ENCODE results near the gene GTF2I. TPM values are rescaled to one million over a fixed set of nuclear protein-coding genes. Genes with fewer than 3 reads are reported as not detected.
"Not testable (repeated sequence)": the region's sequence is repeated elsewhere in the genome, so short reads cannot be mapped to it uniquely, and the experiment has no call there.

GTF2I gene
- total and polyA plus RNA-seq, 4 donors = 27.4 to 97.9 (median 65.8) TPM

- Histone ChIP-seq H3K36me3 (ENCODE audit: control insufficient read depth in 4 of 4, insufficient read depth in 3 of 4, low read depth in 1 of 4, low read length in 3 of 4) (peaks cover 2 to 16% (median 6%) of the 10 kb centered on the region in 4 donors), H3K27ac (ENCODE audit: low read depth in 1 of 2, low read length in 2 of 2) (no peak overlapping the region), H3K9ac (ENCODE audit: low read depth in 1 of 2, low read length in 2 of 2) (no peak overlapping the region), H3K9me3 (ENCODE audit: control insufficient read depth in 4 of 4, low read length in 3 of 4) (no peaks in the 10 kb centered on the region), H3K4me1 (ENCODE audit: control insufficient read depth in 4 of 4, insufficient read depth in 4 of 4, low read length in 3 of 4) (no peaks in the 10 kb centered on the region), H3K4me3 (ENCODE audit: low read depth in 1 of 3, low read length in 3 of 3) (no peak overlapping the region), H3K27me3 (ENCODE audit: control insufficient read depth in 4 of 4, insufficient read depth in 4 of 4, low read length in 3 of 4) (no peaks in the 10 kb centered on the region)
- TF ChIP-seq ZBTB33 (IDR thresholded peaks at IDR 0.05) (no peak), FOXA2 (IDR thresholded peaks at IDR 0.05) (no peak), CTCF (IDR thresholded peaks at IDR 0.05; ENCODE audit: low read depth, low read length, missing input control) (no peak), RXRA (IDR thresholded peaks at IDR 0.05) (no peak), REST (IDR thresholded peaks at IDR 0.05) (no peak), SP1 (IDR thresholded peaks at IDR 0.05) (no peak), EGR1 (IDR thresholded peaks at IDR 0.05; ENCODE audit: low read depth in 2 of 2) (no peak), GABPA (IDR thresholded peaks at IDR 0.05 in 1 of 2, conservative IDR thresholded peaks at IDR 0.05 in 1 of 2) (no peak)
- WGBS = 96% methylated on average over 8 of the region's 8 CpGs
- no peak for DNase-seq (ENCODE audit: low spot score)
These were observed 69.0 kb downstream of the GTF2I start for GRCh38 chr7:74726309-74727101.

GRCh38 chr7:74728686-74729085, 71.2 kb downstream of the GTF2I start:
- DNase-seq (ENCODE audit: low spot score); H3K9ac ChIP-seq (ENCODE audit: low read depth in 1 of 2, low read length in 2 of 2); H3K4me1 ChIP-seq (ENCODE audit: control insufficient read depth in 4 of 4, insufficient read depth in 4 of 4, low read length in 3 of 4); H3K27ac ChIP-seq (ENCODE audit: low read depth in 1 of 2, low read length in 2 of 2); H3K27me3 ChIP-seq (ENCODE audit: control insufficient read depth in 4 of 4, insufficient read depth in 4 of 4, low read length in 3 of 4); H3K36me3 ChIP-seq (ENCODE audit: control insufficient read depth in 4 of 4, insufficient read depth in 3 of 4, low read depth in 1 of 4, low read length in 3 of 4); H3K4me3 ChIP-seq (ENCODE audit: low read depth in 1 of 3, low read length in 3 of 3); H3K9me3 ChIP-seq (ENCODE audit: control insufficient read depth in 4 of 4, low read length in 3 of 4): not testable (repeated sequence)
- no CpG with 5 or more reads among the region's 10 CpGs for WGBS

GRCh38 chr7:74730186-74730585, 72.7 kb downstream of the GTF2I start:
- no CpG with 5 or more reads among the region's 5 CpGs for WGBS
- not testable (repeated sequence) for H3K4me3 ChIP-seq (ENCODE audit: low read depth in 1 of 3, low read length in 3 of 3); H3K9ac ChIP-seq (ENCODE audit: low read depth in 1 of 2, low read length in 2 of 2); H3K36me3 ChIP-seq (ENCODE audit: control insufficient read depth in 4 of 4, insufficient read depth in 3 of 4, low read depth in 1 of 4, low read length in 3 of 4); H3K4me1 ChIP-seq (ENCODE audit: control insufficient read depth in 4 of 4, insufficient read depth in 4 of 4, low read length in 3 of 4); H3K27ac ChIP-seq (ENCODE audit: low read depth in 1 of 2, low read length in 2 of 2); H3K27me3 ChIP-seq (ENCODE audit: control insufficient read depth in 4 of 4, insufficient read depth in 4 of 4, low read length in 3 of 4); DNase-seq (ENCODE audit: low spot score); H3K9me3 ChIP-seq (ENCODE audit: control insufficient read depth in 4 of 4, low read length in 3 of 4)

GRCh38 chr7:74739974-74740703, 82.6 kb downstream of the GTF2I start:
- H3K4me1 ChIP-seq (ENCODE audit: control insufficient read depth in 4 of 4, insufficient read depth in 4 of 4, low read length in 3 of 4); H3K27me3 ChIP-seq (ENCODE audit: control insufficient read depth in 4 of 4, insufficient read depth in 4 of 4, low read length in 3 of 4); H3K9me3 ChIP-seq (ENCODE audit: control insufficient read depth in 4 of 4, low read length in 3 of 4); H3K27ac ChIP-seq (ENCODE audit: low read depth in 1 of 2, low read length in 2 of 2); H3K4me3 ChIP-seq (ENCODE audit: low read depth in 1 of 3, low read length in 3 of 3); DNase-seq (ENCODE audit: low spot score); H3K9ac ChIP-seq (ENCODE audit: low read depth in 1 of 2, low read length in 2 of 2); H3K36me3 ChIP-seq (ENCODE audit: control insufficient read depth in 4 of 4, insufficient read depth in 3 of 4, low read depth in 1 of 4, low read length in 3 of 4): not testable (repeated sequence)
- no CpG with 5 or more reads among the region's 14 CpGs for WGBS

GRCh38 chr7:74743936-74744557, 86.5 kb downstream of the GTF2I start:
- not testable (repeated sequence) for H3K36me3 ChIP-seq (ENCODE audit: control insufficient read depth in 4 of 4, insufficient read depth in 3 of 4, low read depth in 1 of 4, low read length in 3 of 4); H3K9me3 ChIP-seq (ENCODE audit: control insufficient read depth in 4 of 4, low read length in 3 of 4); H3K27me3 ChIP-seq (ENCODE audit: control insufficient read depth in 4 of 4, insufficient read depth in 4 of 4, low read length in 3 of 4); H3K4me1 ChIP-seq (ENCODE audit: control insufficient read depth in 4 of 4, insufficient read depth in 4 of 4, low read length in 3 of 4); H3K9ac ChIP-seq (ENCODE audit: low read depth in 1 of 2, low read length in 2 of 2); DNase-seq (ENCODE audit: low spot score); H3K27ac ChIP-seq (ENCODE audit: low read depth in 1 of 2, low read length in 2 of 2); H3K4me3 ChIP-seq (ENCODE audit: low read depth in 1 of 3, low read length in 3 of 3)
- no CpG with 5 or more reads among the region's 9 CpGs for WGBS
